ENCODE results near the gene TEAD4.

- TF ChIP-seq, protein P1, sequence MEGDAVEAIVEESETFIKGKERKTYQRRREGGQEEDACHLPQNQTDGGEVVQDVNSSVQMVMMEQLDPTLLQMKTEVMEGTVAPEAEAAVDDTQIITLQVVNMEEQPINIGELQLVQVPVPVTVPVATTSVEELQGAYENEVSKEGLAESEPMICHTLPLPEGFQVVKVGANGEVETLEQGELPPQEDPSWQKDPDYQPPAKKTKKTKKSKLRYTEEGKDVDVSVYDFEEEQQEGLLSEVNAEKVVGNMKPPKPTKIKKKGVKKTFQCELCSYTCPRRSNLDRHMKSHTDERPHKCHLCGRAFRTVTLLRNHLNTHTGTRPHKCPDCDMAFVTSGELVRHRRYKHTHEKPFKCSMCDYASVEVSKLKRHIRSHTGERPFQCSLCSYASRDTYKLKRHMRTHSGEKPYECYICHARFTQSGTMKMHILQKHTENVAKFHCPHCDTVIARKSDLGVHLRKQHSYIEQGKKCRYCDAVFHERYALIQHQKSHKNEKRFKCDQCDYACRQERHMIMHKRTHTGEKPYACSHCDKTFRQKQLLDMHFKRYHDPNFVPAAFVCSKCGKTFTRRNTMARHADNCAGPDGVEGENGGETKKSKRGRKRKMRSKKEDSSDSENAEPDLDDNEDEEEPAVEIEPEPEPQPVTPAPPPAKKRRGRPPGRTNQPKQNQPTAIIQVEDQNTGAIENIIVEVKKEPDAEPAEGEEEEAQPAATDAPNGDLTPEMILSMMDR (IDR thresholded peaks at IDR 0.05; ENCODE audit: borderline replicate concordance, extremely low read depth, low read length, poor library complexity, severe bottlenecking): no peak
- TF ChIP-seq EZH2 (IDR thresholded peaks at IDR 0.05; ENCODE audit: borderline replicate concordance, low read depth, low read length, severe bottlenecking): no peak
Measured at GRCh38 chr12:3069714-3070113, 110.5 kb downstream of the TEAD4 start.
